PC-9 (cell line): ENCODE data around the gene RAD51D.

Experiments used
- EZH2 ChIP-seq: fragments of 200-600 bp; sonication (generic); IDR thresholded peaks from 2 replicates; pipeline ENCODE4 v1.8.0; 2017; ENCODE audit warnings: antibody characterized with exemption, low read depth
- TF ChIP-seq, protein P1 (sequence below): fragments of 200-600 bp; sonication (generic); conservative IDR thresholded peaks from 2 replicates; pipeline ENCODE4 v1.6.1; 2017; ENCODE audit warnings: mixed run types, antibody characterized with exemption, mild to moderate bottlenecking, moderate library complexity

DNA sequence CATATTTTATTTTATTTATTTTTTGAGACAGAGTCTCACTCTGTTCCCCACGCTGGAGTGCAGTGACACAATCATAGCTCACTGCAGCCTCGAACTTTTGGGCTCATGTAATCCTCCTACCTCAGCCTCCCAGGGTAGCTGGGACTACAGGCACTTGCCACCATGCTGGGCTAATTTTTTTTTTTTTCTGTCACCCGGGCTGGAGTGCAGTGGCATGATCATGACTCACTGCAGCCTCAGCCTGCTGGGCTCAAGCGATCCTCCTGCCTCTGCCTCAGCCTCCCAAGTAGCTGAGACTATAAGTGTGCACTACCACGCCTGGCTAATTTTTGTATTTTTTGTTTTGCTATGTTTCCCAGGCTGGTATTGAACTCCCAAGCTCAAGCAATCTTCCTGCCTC lies 45.1 kb upstream of the RAD51D start:
- TF ChIP-seq, protein P1, sequence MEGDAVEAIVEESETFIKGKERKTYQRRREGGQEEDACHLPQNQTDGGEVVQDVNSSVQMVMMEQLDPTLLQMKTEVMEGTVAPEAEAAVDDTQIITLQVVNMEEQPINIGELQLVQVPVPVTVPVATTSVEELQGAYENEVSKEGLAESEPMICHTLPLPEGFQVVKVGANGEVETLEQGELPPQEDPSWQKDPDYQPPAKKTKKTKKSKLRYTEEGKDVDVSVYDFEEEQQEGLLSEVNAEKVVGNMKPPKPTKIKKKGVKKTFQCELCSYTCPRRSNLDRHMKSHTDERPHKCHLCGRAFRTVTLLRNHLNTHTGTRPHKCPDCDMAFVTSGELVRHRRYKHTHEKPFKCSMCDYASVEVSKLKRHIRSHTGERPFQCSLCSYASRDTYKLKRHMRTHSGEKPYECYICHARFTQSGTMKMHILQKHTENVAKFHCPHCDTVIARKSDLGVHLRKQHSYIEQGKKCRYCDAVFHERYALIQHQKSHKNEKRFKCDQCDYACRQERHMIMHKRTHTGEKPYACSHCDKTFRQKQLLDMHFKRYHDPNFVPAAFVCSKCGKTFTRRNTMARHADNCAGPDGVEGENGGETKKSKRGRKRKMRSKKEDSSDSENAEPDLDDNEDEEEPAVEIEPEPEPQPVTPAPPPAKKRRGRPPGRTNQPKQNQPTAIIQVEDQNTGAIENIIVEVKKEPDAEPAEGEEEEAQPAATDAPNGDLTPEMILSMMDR: no peak
- TF ChIP-seq EZH2: no peak
